Stimulated activated CD4-positive, alpha-beta T cell treated with anti-CD3 and anti-CD28 coated beads, Interleukin-1b, Interleukin-23, amount 100 ng/mL, for 4 hours (primary cell): Measurements from ENCODE around the gene ROR2.
"Not testable (repeated sequence)": the region's sequence is repeated elsewhere in the genome, so short reads cannot be mapped to it uniquely, and the experiment has no call there.

Experiments
- DNase-seq, 2 donors: peaks; one replicate each; pipeline ENCODE4 v3.0.0-alpha.2; 2020; ENCODE audit warnings: low read depth in 2 of 2

ROR2 gene

GRCh38 chr9:91634832-91635231 lies 315.2 kb downstream of the ROR2 start:
- DNase-seq = not testable (repeated sequence)

GRCh38 chr9:91629718-91630117 lies 320.3 kb downstream of the ROR2 start:
- DNase-seq = no peak

GRCh38 chr9:91628892-91629291 lies 321.1 kb downstream of the ROR2 start:
- DNase-seq = no peak

- DNase-seq = no peak
Observed at GRCh38 chr9:91625331-91625730, 324.7 kb downstream of the ROR2 start.

- no peak for DNase-seq
Observed at GRCh38 chr9:91623004-91623403, 327.0 kb downstream of the ROR2 start.

GRCh38 chr9:91622121-91622520 lies 327.9 kb downstream of the ROR2 start:
- DNase-seq = not testable (repeated sequence)

GRCh38 chr9:91614044-91614443 lies 336.0 kb downstream of the ROR2 start:
- not testable (repeated sequence) for DNase-seq

GRCh38 chr9:91611582-91611981 lies 338.4 kb downstream of the ROR2 start:
- no peak for DNase-seq

GRCh38 chr9:91606255-91606995 lies 343.6 kb downstream of the ROR2 start:
- no peak for DNase-seq

GRCh38 chr9:91604451-91605179 lies 345.4 kb downstream of the ROR2 start:
- no peak for DNase-seq

GRCh38 chr9:91603932-91604331 lies 346.1 kb downstream of the ROR2 start:
- DNase-seq = no peak

GRCh38 chr9:91599564-91599963 lies 350.5 kb downstream of the ROR2 start:
- no peak for DNase-seq

GRCh38 chr9:91591627-91592026 lies 358.4 kb downstream of the ROR2 start:
- DNase-seq = no peak

GRCh38 chr9:91589101-91589553 lies 360.9 kb downstream of the ROR2 start:
- no peak for DNase-seq

- no peak for DNase-seq
Observed at GRCh38 chr9:91586282-91586681, 363.7 kb downstream of the ROR2 start.

GRCh38 chr9:91583966-91584365 lies 366.1 kb downstream of the ROR2 start:
- no peak for DNase-seq

- no peak for DNase-seq
Observed at GRCh38 chr9:91583161-91583875, 366.7 kb downstream of the ROR2 start.

- DNase-seq = no peak
Observed at GRCh38 chr9:91582181-91582580, 367.8 kb downstream of the ROR2 start.

- no peak for DNase-seq
Observed at GRCh38 chr9:91580136-91580535, 369.9 kb downstream of the ROR2 start.

GRCh38 chr9:91578911-91579310 lies 371.1 kb downstream of the ROR2 start:
- DNase-seq = no peak

- no peak for DNase-seq
Observed at GRCh38 chr9:91577633-91578061, 372.4 kb downstream of the ROR2 start.

GRCh38 chr9:91572811-91573210 lies 377.2 kb downstream of the ROR2 start:
- no peak for DNase-seq
